H9 (cell line): ENCODE results near the gene CDAN1. TPM values are rescaled to one million over a fixed set of nuclear protein-coding genes. Genes with fewer than 3 reads are reported as not detected.

Experiments
- DNase-seq: peaks from one replicate; pipeline ENCODE4 v3.0.0-alpha.2; 2017
- H2AFZ ChIP-seq: one replicate; pipeline ENCODE4 v1.6.1; 2013; ENCODE audit warnings: mild to moderate bottlenecking, low read length, control low read depth, moderate library complexity
- H2AK5ac ChIP-seq: 2 replicates; pipeline ENCODE4 v1.6.1; 2013; ENCODE audit warnings: low read length, control low read depth, mixed read lengths; ENCODE audit not compliant: insufficient read length
- H2BK120ac ChIP-seq: one replicate; pipeline ENCODE4 v1.6.1; 2013; ENCODE audit warnings: low read depth, mild to moderate bottlenecking, low read length, control low read depth, inconsistent platforms; ENCODE audit not compliant: poor library complexity, severe bottlenecking
- H2BK12ac ChIP-seq: 2 replicates; pipeline ENCODE4 v1.6.1; 2013; ENCODE audit warnings: low read length, control low read depth, mixed read lengths, low read depth; ENCODE audit not compliant: insufficient read length
- H2BK15ac ChIP-seq: 2 replicates; pipeline ENCODE4 v1.6.1; 2013; ENCODE audit warnings: low read depth, low read length, control low read depth
- H2BK20ac ChIP-seq: one replicate; pipeline ENCODE4 v1.6.1; 2013; ENCODE audit warnings: low read depth, mild to moderate bottlenecking, low read length, control low read depth, inconsistent platforms; ENCODE audit not compliant: poor library complexity, severe bottlenecking
- H2BK5ac ChIP-seq: 2 replicates; pipeline ENCODE4 v1.6.1; 2013; ENCODE audit warnings: low read length, control low read depth, mixed read lengths; ENCODE audit not compliant: insufficient read length
- H3K14ac ChIP-seq: 2 replicates; pipeline ENCODE4 v1.6.1; 2013; ENCODE audit warnings: low read length, control low read depth; ENCODE audit not compliant: insufficient read depth
- H3K18ac ChIP-seq: 2 replicates; pipeline ENCODE4 v1.6.1; 2013; ENCODE audit warnings: low read depth, mild to moderate bottlenecking, mixed read lengths, low read length, control low read depth; ENCODE audit not compliant: insufficient read length
- H3K23ac ChIP-seq: 2 replicates; pipeline ENCODE4 v1.6.1; 2013; ENCODE audit warnings: low read length, control low read depth, mixed read lengths, low read depth; ENCODE audit not compliant: insufficient read length
- H3K23me2 ChIP-seq: 2 replicates; pipeline ENCODE4 v1.6.1; 2013; ENCODE audit warnings: low read depth, mild to moderate bottlenecking, mixed read lengths, low read length, control low read depth; ENCODE audit not compliant: insufficient read length, poor library complexity, severe bottlenecking
- H3K27ac ChIP-seq: 2 replicates; pipeline ENCODE4 v1.5.1; 2013; ENCODE audit warnings: low read length, control low read depth, mixed read lengths, low read depth; ENCODE audit not compliant: insufficient read length
- H3K27me3 ChIP-seq: 2 replicates; pipeline ENCODE4 v1.6.1; 2013; ENCODE audit warnings: low read length, control low read depth, inconsistent platforms; ENCODE audit not compliant: insufficient read depth
- H3K4ac ChIP-seq: 2 replicates; pipeline ENCODE4 v1.6.1; 2013; ENCODE audit warnings: low read depth, mild to moderate bottlenecking, control low read depth, inconsistent platforms, low read length, moderate library complexity
- H3K4me1 ChIP-seq: 2 replicates; pipeline ENCODE4 v1.6.1; 2013; ENCODE audit warnings: low read length, control low read depth, inconsistent platforms; ENCODE audit not compliant: insufficient read depth
- H3K4me2 ChIP-seq: 2 replicates; pipeline ENCODE4 v1.6.1; 2013; ENCODE audit warnings: low read length, control low read depth, mixed read lengths; ENCODE audit not compliant: insufficient read length, insufficient read depth
- H3K56ac ChIP-seq: 2 replicates; pipeline ENCODE4 v1.6.1; 2013; ENCODE audit warnings: low read depth, mild to moderate bottlenecking, mixed read lengths, low read length, control low read depth; ENCODE audit not compliant: insufficient read length
- H3K79me1 ChIP-seq: 2 replicates; pipeline ENCODE4 v1.6.1; 2013; ENCODE audit warnings: low read depth, mild to moderate bottlenecking, moderate library complexity, low read length, control low read depth, inconsistent platforms; ENCODE audit not compliant: insufficient read depth, poor library complexity, severe bottlenecking
- H3K79me2 ChIP-seq: 2 replicates; pipeline ENCODE4 v1.6.1; 2013; ENCODE audit warnings: low read length, control low read depth, inconsistent platforms; ENCODE audit not compliant: insufficient read depth
- H3K9ac ChIP-seq: 2 replicates; pipeline ENCODE4 v1.6.1; 2013; ENCODE audit warnings: low read length, control low read depth, mixed read lengths; ENCODE audit not compliant: insufficient read length; ENCODE audit errors: extremely low read depth
- H3K9me3 ChIP-seq: one replicate; pipeline ENCODE4 v1.6.1; 2013; ENCODE audit warnings: low read depth, low read length, inconsistent platforms; ENCODE audit not compliant: control insufficient read depth
- H3T11ph ChIP-seq: one replicate; pipeline ENCODE4 v1.6.1; 2013; ENCODE audit warnings: mild to moderate bottlenecking, low read length, control low read depth, inconsistent platforms
- H4K20me1 ChIP-seq: one replicate; pipeline ENCODE4 v1.6.1; 2013; ENCODE audit not compliant: control insufficient read depth, insufficient read length, insufficient read depth
- H4K5ac ChIP-seq: 2 replicates; pipeline ENCODE4 v1.6.1; 2013; ENCODE audit warnings: low read depth, mild to moderate bottlenecking, mixed read lengths, low read length, control low read depth; ENCODE audit not compliant: insufficient read length
- H4K8ac ChIP-seq: replicated peaks from 2 replicates; pipeline ENCODE4 v1.6.1; 2013; ENCODE audit warnings: low read length, control low read depth, mixed read lengths, low read depth; ENCODE audit not compliant: insufficient read length
- H4K91ac ChIP-seq: 2 replicates; pipeline ENCODE4 v1.6.1; 2013; ENCODE audit warnings: low read depth, mild to moderate bottlenecking, moderate library complexity, mixed read lengths, low read length, control low read depth; ENCODE audit not compliant: insufficient read length
- H3K27ac Mint-ChIP-seq, 3 experiments: 2 replicates in 2 of 3; 3 replicates in 1 of 3; pipeline ENCODE4 v1.8.0; 2020 to 2021; ENCODE audit warnings: mixed read lengths in 3 of 3, mild to moderate bottlenecking in 1 of 3, moderate library complexity in 1 of 3
- H3K27me3 Mint-ChIP-seq: 2 replicates; pipeline ENCODE4 v1.8.0; 2021; ENCODE audit warnings: low read depth, mild to moderate bottlenecking, moderate library complexity, mixed read lengths
- H3K36me3 Mint-ChIP-seq, 3 experiments: 2 replicates in 2 of 3; 3 replicates in 1 of 3; pipeline ENCODE4 v1.8.0; 2020 to 2021; ENCODE audit warnings: low read depth in 3 of 3, mixed read lengths in 3 of 3; ENCODE audit not compliant: insufficient read depth in 1 of 3
- H3K4me1 Mint-ChIP-seq, 2 experiments: 2 replicates each; pipeline ENCODE4 v1.8.0; 2020; ENCODE audit warnings: mixed read lengths in 2 of 2
- H3K4me3 Mint-ChIP-seq, 2 experiments: 2 replicates in 1 of 2; 3 replicates in 1 of 2; pipeline ENCODE4 v1.8.0; 2020 to 2021; ENCODE audit warnings: mild to moderate bottlenecking in 2 of 2, mixed read lengths in 2 of 2, moderate library complexity in 1 of 2
- H3K9me3 Mint-ChIP-seq, 2 experiments: 2 replicates in 1 of 2; 3 replicates in 1 of 2; pipeline ENCODE4 v1.8.0; 2020; ENCODE audit warnings: mild to moderate bottlenecking in 2 of 2, mixed read lengths in 2 of 2, moderate library complexity in 1 of 2
- CTCF ChIP-seq: fragments of 200-600 bp; sonication (generic); conservative IDR thresholded peaks from 3 replicates; pipeline ENCODE4 v1.8.0; 2021; ENCODE audit warnings: antibody characterized with exemption, mild to moderate bottlenecking
- WGBS: extraction: QIAGEN DNeasy Blood & Tissue Kit; methylation state at CpG from one replicate; pipeline ENCODE4 v1.1.7; 2013; ENCODE audit warnings: missing lambda C conversion rate, low lambda C conversion rate, mixed read lengths; ENCODE audit not compliant: insufficient read length; ENCODE audit errors: extremely low coverage; 5-methylcytosine and 5-hydroxymethylcytosine counted together
- total RNA-seq: library from RNA; stranded (reverse); gene quantifications from 2 replicates; pipeline ENCODE4 v1.2.1, GENCODE V29; 2021

The CDAN1 gene
- total RNA-seq, 1 experiment from 2014 or later: 20.4 TPM

DNA sequence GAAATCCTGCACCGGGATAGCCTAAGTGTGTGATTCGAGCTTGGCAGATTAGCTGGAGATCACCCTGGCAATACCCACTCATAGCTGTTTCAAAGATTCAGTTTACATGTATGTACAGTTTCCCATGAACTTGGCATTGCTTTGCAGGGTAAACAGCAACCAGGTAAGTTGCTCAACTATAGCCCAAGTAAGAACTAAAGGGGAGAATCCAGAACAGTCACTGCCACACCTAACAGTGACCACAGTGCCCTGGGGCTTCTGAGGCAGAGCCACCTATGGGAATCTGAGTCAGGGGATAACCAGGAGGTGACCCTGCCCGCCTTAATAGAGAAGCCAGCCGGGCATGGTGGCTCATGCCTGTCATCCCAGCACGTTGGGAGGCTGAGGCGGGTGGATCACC is 15.9 kb downstream of the CDAN1 start:
- no peaks in the 10 kb centered on the region for H4K20me1 ChIP-seq

More for the DNA sequence above, 15.9 kb downstream of the CDAN1 start:
- H2BK5ac ChIP-seq: no peak overlapping the region
- H3T11ph ChIP-seq: no peak overlapping the region
- no peaks in the 10 kb centered on the region for H3K9me3 ChIP-seq
- no peak overlapping the region for H2AK5ac ChIP-seq
- no peak overlapping the region for H3K4ac ChIP-seq
- H2BK20ac ChIP-seq: no peak overlapping the region
- H3K23me2 ChIP-seq: no peaks in the 10 kb centered on the region
- no peak overlapping the region for H4K5ac ChIP-seq
- H2AFZ ChIP-seq: no peak overlapping the region
- WGBS: no CpG with 5 or more reads among the region's 6 CpGs
- H3K4me3 Mint-ChIP-seq: no peak overlapping the region
- H3K27me3 ChIP-seq: no peaks in the 10 kb centered on the region
- no peak overlapping the region for H3K56ac ChIP-seq
- no peak overlapping the region for H3K27ac Mint-ChIP-seq
- H4K8ac ChIP-seq: no peak overlapping the region
- H2BK15ac ChIP-seq: no peak overlapping the region
- no peaks in the 10 kb centered on the region for H3K4me1 ChIP-seq
- no peak overlapping the region for H3K18ac ChIP-seq
- no peaks in the 10 kb centered on the region for H3K9me3 Mint-ChIP-seq
- no peak for DNase-seq
- no peaks in the 10 kb centered on the region for H3K79me1 ChIP-seq
- no peaks in the 10 kb centered on the region for H3K79me2 ChIP-seq
- no peak overlapping the region for H3K23ac ChIP-seq
- H2BK120ac ChIP-seq: no peak overlapping the region
- no peaks in the 10 kb centered on the region; the same call in 1 of the 2 replicates for H3K27me3 Mint-ChIP-seq
- no peak overlapping the region for H2BK12ac ChIP-seq
- TF ChIP-seq CTCF: no peak
- H3K4me2 ChIP-seq: no peak overlapping the region
- H3K14ac ChIP-seq: no peak overlapping the region
- H3K9ac ChIP-seq: no peak overlapping the region
- H3K4me1 Mint-ChIP-seq: no peaks in the 10 kb centered on the region
- H3K27ac ChIP-seq: no peak overlapping the region
- H3K36me3 Mint-ChIP-seq: peaks cover 10 to 42% (median 39%) of the 10 kb centered on the region in 3 experiments; a peak in 6 of 7 replicates
- no peak overlapping the region for H4K91ac ChIP-seq
